COLO668 (cell line): ENCODE results near the gene TENT5C.
A peak's percentile ranks its signal among the peaks of the same experiment; 100 is the strongest.

Experiments used
- DNase-seq: peaks from one replicate; lab custom pipeline; 2025; ENCODE audit not compliant: unreplicated experiment; lab: John Stamatoyannopoulos, UW

Gene TENT5C

DNA sequence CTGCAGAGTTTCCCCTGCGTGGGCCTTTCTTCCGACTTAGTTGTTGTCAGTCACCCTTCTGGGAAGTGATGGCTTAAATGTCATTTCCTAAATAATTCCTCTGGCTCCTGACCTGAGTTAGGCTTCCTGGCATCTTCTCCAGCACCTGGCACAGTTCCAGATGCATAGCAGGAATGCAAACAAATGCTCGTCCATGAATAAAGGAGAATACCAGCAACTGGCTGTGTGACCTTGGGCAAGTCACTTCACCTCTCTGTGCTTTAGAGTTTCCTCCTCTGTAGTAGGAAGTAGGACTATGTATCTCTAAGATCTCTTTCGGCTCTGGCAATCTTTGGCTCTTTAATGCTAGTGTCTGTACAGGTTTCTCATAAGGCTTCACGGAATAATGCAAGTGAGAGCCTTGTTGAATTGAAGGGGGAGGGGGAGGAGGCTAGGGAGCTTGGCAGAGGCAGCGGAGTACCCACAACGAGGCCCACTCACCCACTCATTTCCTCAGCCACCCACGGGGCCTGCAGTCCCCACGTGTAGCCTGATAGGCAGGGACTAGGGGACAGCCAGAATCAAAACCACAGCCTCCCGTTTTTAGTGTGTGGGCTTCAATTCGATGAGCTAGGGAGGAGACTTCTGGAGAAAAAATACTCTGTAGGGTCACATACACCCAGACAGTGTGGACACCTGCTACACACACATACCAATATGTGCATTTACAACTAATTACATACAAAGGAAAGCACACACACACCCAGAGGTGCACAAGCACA lies 48.1 kb downstream of the TENT5C start:
- peak; percentile 70 for DNase-seq

DNA sequence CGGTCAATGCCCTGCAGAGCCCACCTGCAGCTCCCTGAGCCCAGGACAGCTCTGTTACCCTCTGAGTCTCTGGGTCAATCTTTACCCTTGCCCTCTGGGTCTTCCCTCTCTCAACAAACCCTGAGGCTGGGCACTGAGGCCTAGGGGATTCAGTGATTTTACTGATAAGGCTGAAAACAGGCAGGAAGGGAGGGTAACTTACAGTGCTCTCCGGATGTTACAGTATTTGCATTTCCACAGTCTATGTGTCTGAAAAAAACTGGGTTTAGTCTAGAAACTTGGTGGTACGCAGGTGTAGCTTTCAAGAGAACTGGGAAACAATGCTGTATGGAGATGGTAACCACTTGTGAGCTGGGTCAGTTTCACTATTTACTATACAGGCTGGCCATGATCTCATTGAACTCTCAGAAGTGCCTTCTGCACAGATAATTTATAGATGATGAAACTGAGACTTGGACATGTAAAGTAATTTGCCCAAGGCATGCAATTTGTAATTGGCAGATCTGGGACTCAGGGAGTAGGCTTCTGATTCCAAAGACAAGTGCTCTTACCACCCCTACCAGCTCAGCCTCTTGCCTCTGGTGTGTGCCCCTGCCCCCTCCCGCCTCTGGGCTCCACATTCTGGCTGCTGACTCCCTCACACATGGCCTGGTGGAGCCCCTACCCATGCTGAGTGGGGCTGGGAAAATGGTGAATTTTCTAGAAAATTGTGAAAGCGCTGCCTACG lies 48.8 kb downstream of the TENT5C start:
- DNase-seq: peak; percentile 57

DNA sequence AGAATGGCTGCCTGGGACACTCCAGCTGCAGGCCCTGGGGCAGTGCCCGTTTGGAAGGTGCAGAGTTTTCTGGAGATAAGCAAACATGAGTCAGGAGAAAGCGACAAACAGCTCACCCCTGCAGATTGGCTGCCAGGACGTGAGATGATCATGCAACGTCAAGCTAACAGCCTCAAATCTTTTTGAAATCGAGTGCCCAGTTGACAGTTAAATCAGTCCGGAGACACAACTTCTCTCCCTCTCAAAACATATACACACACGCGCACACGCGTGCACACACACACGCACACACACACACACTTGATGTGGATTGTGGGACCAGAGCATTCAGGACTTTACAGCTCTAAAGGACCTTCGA lies 49.4 kb downstream of the TENT5C start:
- peak; percentile 57 for DNase-seq

DNA sequence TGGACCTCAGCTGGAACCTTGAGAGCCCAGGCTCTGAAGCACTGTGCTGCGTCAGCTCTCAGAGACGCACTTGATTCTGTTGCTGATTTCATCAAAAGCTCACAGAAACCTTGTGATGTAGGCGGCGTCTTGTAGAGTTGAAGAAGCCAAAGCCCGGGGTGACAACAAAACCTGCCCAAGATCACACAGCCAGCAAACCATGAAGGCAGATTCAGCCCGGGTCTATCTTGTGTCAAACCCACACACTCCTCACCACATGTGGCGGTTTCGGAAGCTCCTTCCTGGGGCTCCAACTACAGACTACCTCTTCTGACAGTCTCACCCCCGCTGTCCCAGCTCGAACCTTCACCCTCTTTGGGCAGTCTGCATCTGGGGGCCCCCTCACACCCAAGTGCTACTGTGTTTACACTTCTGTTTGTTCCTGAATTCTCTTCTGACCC lies 50.4 kb downstream of the TENT5C start:
- no peak for DNase-seq

DNA sequence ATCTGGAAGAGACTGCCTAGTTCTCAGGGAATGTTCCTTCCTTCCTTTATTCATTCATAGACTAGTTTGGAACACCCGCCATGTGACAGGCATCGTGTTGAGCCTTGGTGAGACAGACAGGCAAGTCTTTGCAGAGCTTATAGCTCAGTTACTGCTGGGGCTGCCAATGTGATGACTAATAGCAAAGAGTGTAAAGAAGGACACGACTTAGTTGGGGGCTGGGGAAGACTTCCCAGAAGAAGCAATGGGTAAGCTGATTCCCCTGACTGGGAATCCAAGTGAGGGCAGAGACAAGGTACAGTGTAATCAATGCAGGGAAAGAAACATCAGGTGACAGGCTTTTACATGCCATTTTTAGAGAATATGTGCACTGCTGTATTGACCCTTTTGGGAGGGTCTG lies 51.2 kb downstream of the TENT5C start:
- no peak for DNase-seq

DNA sequence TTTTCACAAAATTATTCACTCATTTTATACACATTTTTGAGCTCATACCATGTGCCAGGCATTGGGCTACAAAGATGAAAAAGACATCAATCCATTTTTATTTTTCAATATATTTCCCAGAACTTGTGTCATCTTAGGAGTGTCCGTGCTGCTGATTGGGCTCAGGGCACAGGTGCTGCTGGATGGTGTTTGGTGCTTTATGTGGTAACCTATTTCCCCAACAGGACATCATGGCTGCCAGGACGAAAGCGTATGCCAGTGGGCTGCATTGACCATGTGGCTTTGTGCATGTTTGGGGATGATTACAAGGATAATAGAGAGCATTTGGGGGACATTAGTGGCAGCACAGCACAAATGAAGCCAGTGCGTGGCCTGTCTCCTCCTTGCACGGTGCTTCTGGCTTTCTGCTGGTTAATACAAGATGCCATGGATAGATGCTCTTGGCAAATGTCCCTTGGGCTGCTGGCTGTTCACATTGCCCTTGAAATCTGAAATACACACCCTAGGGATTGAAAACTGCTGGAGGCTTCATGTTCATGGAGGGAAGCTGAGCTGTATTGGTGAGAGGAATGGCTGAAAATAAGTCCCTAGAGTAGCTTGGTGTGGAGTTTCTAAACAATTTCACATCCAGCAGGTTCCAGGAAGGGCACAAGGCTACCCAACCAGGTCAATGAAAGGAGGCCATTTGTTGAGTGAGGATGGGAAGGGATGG lies 52.3 kb downstream of the TENT5C start:
- DNase-seq: no peak

DNA sequence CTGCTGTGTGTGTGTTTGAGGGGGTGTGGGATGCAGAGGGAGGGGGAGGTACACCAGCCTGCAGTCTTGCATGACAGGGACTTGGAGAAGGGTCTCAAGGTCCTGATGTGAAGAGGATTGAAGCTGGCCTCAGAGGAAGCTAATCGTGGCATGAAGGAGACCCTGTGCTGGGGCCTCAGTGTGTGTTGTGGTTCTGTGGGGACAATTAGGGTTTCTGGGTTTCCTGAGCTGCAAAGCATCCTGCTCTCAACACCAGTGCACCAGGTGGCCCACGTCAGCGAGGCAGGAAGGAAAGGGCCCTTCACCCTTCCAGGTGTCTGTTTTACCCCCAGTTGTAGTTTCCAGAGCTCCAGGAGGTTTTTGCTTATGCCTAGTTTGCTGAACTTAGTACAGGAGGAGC lies 52.8 kb downstream of the TENT5C start:
- DNase-seq: no peak

DNA sequence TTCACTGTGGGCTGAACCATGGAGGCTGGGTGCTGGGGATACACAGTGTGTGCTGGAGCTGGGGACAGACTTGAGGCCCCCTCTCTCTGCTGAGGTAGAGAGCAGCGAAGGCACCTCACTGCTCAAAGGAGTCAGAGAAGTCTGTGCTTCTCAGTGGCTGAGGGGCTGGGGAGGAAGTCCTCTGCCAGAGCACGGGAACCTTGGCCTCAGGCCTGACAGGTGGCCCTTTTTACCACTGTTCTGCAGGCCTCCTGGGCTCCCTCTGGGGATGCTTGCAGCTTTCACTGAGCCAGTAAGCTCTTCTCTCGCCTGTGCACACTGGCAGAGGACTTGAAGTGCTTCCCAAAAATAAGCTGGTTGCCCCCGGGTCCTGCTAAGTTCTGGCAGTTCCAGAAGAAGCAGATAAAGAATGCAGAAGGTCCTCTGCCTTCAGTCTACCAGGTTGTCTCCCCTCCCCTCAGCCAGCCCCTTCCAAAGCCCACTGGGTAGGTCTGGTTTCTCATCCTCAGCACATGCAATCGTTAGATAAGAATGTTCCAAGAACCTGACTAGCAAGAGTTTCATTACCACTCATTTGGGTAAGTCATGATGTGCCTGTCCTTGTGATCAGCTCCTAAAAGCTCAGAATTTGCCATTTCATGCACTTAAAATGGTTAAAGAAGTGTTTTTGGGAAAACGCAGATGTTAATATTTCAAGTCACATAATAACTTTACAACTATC lies 53.9 kb downstream of the TENT5C start:
- peak; percentile 34 for DNase-seq

DNA sequence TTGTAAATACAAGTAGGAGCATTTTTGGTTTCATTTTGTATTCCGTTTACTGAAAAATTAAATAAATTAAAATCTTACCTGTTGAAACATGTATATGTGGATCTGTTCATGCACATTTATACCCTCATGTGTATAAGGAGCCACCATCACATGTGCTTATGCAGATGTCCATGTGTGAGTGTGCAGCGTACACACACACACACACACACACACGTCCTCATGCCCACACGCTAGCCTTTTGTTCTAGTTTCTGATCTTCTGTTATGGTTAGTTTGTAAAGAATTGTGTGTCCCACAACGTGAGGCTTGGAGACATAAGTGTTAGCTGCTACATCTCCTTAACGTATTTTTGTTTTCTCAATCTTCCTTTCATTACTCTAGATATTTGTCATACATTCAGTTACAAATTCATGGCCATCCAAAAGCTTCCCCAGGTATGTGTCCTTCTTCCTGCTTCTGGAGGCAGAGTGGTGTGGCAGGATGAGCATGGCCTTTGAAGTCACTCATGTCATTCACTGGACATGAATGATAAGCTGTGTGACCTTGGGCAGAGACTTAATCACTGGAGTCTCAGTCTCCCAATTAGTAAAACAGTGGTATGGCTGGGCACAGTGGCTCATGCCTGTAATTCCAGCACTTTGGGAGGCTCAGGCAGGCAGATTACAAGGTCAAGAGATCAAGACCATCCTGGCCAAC lies 54.6 kb downstream of the TENT5C start:
- DNase-seq: no peak

DNA sequence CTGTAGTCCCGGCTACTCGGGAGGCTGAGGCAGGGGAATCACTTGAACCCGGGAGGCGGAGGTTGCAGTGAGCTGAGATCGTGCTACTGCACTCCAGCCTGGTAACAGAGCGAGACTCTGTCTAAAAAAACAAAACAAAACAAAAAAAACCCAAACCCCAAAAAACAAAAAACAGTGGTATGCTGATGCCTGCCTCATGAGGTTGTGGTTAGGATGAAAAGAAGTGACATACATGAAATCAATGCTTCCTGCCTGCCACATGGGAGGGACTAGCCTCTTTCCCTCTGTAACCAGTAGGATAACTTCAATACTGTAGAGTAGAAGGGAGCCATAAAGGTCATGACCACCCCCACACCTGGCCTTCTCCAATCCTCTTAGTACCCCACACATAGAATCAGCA lies 55.2 kb downstream of the TENT5C start:
- DNase-seq: no peak

DNA sequence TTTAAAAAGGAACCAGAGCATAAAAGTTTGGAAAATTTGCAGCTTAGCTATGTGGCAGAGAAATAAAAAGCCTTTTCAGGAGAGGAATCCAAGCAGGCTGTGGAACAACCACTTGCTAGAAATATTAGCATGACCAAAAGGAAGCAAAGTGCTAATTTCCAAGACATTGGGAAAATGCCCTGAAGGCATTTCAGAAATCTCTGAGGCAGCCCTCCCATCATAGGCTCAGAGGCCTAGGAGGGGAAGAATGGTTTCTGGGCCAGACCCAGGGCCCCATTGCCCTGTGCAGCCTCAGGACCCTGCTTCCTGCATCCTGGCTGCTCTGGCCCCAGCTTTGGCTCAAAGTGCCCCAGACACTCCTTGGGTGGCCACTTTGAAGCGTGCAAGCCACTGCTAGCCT lies 56.8 kb downstream of the TENT5C start:
- DNase-seq: no peak

DNA sequence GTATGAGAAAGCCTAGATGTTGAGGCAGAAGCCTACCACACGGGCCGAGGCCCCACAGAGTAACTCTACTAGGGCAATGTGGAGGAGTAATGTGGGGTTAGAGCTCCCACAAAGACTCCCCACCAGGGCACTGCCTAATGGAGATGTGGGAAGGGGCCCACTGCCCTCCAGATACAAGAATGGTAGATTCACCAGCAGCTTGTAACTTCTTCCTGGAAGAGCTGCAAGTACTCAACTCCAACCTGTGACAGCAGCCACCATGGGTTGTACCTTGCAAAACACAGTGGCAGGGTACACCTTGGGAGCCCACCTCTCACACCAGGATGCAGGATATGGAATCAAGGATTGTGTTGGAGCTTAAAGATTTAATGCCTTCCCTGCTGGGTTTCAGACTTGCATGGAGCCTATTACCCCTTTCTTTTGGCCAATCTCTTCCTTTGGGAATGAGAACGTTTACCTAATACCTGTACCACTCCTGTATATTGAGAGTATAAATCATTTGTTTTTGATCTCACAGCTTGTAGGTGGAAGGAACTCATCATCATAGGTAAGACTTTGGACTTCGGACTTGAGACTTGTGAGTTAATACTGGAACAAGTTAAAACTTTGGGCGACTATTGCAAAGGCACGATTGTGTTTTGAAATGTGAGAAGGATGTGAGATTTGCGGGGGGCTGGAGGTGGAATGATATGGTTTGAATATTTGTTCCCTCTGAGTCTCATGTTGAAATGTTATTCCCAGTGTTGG lies 57.5 kb downstream of the TENT5C start:
- DNase-seq: no peak

DNA sequence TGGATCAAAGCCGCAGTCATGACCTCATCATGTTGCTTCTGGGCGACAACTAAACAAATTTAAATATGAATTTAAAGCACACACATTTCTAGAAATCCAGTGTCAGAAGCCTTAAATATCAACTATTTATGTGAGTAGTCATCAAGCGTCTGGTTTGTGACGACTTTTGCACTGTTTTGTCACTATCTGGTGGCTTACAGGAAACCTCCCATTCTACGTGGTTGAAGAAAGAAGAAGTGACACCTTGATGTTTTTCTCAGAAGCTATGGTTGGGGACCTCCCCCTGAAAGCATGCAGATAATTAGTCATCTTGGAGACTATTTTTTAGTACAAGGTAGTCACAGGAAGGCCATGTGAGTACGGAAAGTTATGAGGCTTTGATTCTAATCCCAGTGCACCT lies 58.5 kb downstream of the TENT5C start:
- DNase-seq: no peak

DNA sequence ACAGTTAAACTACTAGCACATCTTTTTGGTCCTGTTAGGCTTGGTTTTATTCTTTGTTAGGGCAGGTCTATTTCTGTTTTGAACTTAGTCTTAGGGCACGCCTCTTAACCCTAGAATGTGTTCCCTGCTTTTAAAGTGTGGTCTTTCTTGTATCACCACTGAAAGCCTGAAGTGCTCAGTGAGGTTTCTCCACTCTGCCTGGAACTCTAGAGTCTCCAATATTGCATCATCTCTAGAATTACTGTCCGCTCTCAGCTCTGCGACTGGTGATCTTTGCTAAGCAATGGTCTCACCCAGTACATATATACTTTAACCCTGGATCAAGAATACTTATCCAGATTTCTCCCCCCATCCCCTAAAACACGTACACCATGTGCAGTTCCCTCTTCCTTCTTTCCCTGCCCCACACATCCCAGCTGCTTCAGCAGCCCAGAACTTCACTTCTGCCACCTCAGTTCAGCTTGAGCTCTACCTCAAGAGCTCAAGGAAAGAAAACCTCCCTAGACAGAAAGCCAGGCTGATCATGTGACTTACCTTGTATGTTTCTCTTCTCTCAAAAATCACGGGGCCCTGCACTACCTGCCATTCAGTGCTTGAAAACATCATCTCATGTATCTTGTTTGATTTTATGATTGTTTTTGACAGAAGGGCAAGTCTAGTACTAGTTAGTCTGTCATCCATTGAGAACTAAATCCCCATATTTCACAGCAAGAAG lies 59.9 kb downstream of the TENT5C start:
- DNase-seq: no peak

DNA sequence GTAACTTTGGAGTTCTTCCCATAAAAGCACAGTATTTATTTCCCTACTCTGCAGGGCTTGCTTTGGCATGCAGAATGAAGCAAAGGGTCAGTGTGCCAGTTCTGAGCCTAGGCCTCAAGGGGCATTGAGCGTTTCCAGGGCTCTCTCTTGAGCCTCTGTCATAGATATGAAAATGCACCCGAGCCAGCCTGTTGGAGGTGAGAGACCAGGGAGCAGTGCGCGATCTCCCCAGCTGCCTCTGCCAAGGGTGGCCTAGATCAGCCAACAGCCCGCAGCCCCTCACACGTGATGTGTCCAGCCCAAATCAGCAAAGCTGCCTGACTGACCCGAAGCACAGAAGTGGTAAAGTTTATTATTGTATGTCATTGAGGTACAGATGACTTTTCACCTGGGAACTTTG lies 63.7 kb downstream of the TENT5C start:
- DNase-seq: no peak

DNA sequence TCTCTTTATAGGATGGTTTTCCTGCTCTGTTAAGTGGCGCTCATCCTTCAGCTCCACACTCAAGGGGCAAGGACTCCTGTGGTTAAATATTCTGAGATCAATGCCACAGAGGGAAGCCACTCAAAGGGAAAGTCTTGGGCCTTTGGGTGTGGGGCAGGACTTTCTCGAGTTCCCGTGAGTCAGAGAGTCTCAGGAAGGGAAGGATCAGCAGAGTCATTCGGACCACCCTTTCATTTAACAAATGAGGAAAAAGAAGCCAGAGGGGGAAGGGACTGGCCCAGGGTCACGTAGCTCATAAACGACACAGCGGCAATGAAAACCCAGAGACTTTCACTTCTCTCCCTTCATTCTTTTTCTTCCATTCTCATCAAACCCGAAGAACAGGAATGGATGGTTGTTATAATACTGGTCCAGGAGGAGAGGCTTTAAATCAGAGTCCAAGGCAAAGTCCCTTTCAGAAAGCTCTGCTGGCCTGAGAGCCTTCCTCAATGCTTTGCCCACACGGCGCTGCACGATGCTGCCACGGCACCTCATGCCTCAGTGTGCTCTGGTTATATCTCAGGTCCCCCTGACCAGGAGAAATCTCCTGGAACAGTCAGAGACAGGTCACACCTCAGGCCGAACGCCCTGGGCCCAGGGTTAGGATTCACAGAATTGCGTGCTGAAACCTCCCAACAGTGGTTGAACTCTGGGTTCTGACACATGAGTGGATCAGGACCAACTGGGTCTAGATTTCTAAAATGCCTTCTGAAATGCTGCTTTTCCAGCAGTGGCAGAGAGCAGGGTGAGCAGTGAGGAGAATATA lies 65.3 kb downstream of the TENT5C start:
- no peak for DNase-seq

DNA sequence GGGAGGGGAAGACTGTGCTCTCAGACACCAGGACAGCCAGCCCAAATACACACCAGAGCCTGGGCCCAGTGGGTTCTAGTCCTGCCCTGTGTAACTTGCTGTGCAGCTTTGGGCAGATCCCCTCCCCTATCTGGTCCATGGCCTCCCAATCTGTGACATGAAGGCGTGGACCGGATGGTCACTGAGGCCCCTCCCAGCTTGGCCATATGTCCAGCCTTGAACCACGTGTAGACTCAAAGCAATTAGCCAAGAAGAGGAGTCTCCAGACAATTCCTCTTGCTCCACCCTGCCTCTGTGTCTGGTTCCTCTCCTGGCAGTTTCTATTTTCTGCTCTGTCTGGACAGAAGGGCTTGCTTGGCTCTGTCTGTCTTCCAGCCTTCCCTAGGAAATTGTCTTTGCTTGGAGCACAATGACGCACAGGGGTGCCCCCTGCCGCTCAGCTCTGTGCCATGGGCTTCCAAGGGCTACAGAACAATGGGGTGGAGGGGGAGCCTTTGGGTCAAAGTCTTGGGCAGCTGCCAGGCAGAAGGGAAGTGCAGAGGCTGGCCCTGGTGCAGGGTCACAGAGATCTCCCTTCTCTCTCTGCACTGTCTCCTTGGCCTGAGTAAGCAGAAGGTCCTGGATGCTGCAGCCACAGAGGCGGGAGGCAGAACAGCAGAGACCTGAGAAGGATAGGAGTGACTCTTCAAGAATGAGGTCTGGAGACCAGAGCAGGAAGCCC lies 66.1 kb downstream of the TENT5C start:
- DNase-seq: peak; percentile 52

DNA sequence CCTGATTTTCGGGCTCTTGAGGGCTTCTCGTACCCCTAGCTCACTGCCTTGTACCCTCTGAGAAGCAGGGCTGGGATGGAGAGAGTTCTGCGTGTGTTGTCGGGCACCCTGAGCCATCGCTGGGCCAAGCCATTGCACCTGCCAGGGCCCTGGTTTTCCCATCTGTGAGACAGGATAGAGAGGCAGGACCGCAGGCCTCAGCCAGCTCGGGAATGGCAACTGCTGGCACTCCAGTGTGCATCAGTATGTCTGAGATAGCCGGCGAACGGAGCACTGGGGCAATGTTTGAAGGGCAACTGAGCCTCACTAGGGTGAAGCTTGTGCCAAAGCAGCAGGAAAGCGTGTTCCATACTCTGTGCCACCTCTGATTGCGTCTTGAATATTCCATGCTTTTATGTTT lies 66.9 kb downstream of the TENT5C start:
- DNase-seq: no peak
